ENCODE data around the gene PPBP.

GRCh38 chr4:73948990-73949706, 38.8 kb downstream of the PPBP start:
- TF ChIP-seq POLR2AphosphoS5 (IDR thresholded peaks at IDR 0.05; ENCODE audit: borderline replicate concordance, low read depth, low read length), result no peak
- no peak for TF ChIP-seq EZH2 (IDR thresholded peaks at IDR 0.05)
